Measurements from ENCODE around the gene TLE5.

GRCh38 chr19:3100331-3100730, 38.0 kb upstream of the TLE5 start:
- TF ChIP-seq CTCF (IDR thresholded peaks at IDR 0.05), result no peak
- TF ChIP-seq POLR2A (IDR thresholded peaks at IDR 0.05), result no peak
- no peak for TF ChIP-seq POLR2AphosphoS5 (IDR thresholded peaks at IDR 0.05)
- TF ChIP-seq EP300 (IDR thresholded peaks at IDR 0.05), result no peak

All from gastroesophageal sphincter (tissue), 3 donors.